ENCODE data around the gene PRIM1. TPM values are rescaled to one million over a fixed set of nuclear protein-coding genes. Genes with fewer than 3 reads are reported as not detected.

Gene PRIM1
- total and polyA plus RNA-seq, 2 donors from 2014 or later = 3.2 to 4.9 TPM

DNA sequence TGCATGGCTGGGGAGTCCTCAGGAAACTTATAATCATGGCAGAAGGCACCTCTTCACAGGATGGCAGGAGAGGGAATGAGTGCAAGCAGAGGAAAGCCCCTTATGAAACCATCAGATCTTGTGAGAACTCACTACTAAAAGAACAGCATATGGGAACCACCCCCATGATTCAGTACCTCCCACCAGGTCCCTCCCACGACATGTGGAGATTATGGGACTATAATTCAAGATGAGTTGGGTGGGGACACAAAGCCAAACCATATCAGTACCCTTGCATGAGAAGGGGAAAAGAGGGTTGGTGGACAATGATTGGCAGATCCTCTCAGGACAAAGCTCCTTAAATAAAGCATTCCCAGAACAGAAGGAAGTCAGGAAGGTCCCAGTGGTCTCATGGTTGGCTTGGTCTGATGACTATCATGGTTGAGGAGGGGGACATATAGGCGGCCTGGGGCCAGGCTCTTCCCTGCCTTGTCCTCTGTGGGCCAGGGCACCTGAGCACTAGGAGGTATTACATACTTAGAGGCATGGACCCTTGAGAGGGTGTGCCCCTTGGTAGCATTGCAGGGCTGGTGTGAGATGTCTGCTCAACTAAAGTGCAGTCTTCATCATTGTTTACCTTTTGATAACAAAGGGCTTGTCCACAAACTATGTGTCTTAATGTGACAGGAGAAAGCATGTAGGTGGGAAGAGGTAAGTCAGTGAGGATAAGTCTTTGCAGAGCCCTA, 33.2 kb upstream of the PRIM1 start:
- no peaks in the 10 kb centered on the region for H3K9me3 ChIP-seq (ENCODE audit: control insufficient read depth in 2 of 3, insufficient read depth in 1 of 3, low read length in 3 of 3)
- TF ChIP-seq, protein P1, sequence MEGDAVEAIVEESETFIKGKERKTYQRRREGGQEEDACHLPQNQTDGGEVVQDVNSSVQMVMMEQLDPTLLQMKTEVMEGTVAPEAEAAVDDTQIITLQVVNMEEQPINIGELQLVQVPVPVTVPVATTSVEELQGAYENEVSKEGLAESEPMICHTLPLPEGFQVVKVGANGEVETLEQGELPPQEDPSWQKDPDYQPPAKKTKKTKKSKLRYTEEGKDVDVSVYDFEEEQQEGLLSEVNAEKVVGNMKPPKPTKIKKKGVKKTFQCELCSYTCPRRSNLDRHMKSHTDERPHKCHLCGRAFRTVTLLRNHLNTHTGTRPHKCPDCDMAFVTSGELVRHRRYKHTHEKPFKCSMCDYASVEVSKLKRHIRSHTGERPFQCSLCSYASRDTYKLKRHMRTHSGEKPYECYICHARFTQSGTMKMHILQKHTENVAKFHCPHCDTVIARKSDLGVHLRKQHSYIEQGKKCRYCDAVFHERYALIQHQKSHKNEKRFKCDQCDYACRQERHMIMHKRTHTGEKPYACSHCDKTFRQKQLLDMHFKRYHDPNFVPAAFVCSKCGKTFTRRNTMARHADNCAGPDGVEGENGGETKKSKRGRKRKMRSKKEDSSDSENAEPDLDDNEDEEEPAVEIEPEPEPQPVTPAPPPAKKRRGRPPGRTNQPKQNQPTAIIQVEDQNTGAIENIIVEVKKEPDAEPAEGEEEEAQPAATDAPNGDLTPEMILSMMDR (IDR thresholded peaks at IDR 0.05; ENCODE audit: borderline replicate concordance, extremely low read depth, insufficient read depth) = no peak
- H3K27ac ChIP-seq (ENCODE audit: low read depth in 2 of 2, low read length in 2 of 2) = no peak overlapping the region
- no peaks in the 10 kb centered on the region for H3K27me3 ChIP-seq (ENCODE audit: control insufficient read depth, insufficient read depth, low read length)
- H3K4me1 ChIP-seq (ENCODE audit: control insufficient read depth in 2 of 3, insufficient read depth in 2 of 3, low read depth in 1 of 3, low read length in 3 of 3) = no peaks in the 10 kb centered on the region
- intact Hi-C loops (cut with DNase I) = no loop called here
- H3K9ac ChIP-seq (ENCODE audit: low read length in 3 of 3) = no peak overlapping the region
- no peak for DNase-seq
- no peak overlapping the region for H3K4me3 ChIP-seq (ENCODE audit: low read length in 3 of 3)
- FAIRE-seq = no peak
- H3K36me3 ChIP-seq (ENCODE audit: control insufficient read depth in 2 of 3, insufficient read depth in 3 of 3, low read length in 3 of 3) = no peaks in the 10 kb centered on the region

DNA sequence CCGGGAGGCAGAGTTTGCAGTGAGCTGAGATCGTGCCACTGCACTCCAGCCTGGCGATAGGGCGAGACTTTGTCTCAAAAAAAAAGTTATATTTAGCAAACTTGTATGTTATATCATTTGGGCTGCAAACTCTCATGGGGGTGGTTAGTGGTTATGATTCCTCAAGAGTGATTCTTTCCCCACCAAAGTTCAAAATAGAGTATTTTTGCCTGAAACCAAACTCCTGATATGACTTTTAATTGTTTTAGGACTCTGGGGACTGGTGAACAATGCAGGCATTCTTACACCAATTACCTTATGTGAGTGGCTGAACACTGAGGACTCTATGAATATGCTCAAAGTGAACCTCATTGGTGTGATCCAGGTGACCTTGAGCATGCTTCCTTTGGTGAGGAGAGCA, 29.6 kb upstream of the PRIM1 start:
- no peak overlapping the region for H3K27ac ChIP-seq (ENCODE audit: low read depth in 2 of 2, low read length in 2 of 2)
- no peaks in the 10 kb centered on the region for H3K4me1 ChIP-seq (ENCODE audit: control insufficient read depth in 2 of 3, insufficient read depth in 2 of 3, low read depth in 1 of 3, low read length in 3 of 3)
- TF ChIP-seq, protein P1 (IDR thresholded peaks at IDR 0.05; ENCODE audit: borderline replicate concordance, extremely low read depth, insufficient read depth) = no peak
- no peak overlapping the region for H3K9ac ChIP-seq (ENCODE audit: low read length in 3 of 3)
- FAIRE-seq = no peak
- intact Hi-C loops (cut with DNase I) = no loop called here
- H3K4me3 ChIP-seq (ENCODE audit: low read length in 3 of 3) = no peak overlapping the region
- no peaks in the 10 kb centered on the region for H3K27me3 ChIP-seq (ENCODE audit: control insufficient read depth, insufficient read depth, low read length)
- H3K36me3 ChIP-seq (ENCODE audit: control insufficient read depth in 2 of 3, insufficient read depth in 3 of 3, low read length in 3 of 3) = no peaks in the 10 kb centered on the region
- no peaks in the 10 kb centered on the region for H3K9me3 ChIP-seq (ENCODE audit: control insufficient read depth in 2 of 3, insufficient read depth in 1 of 3, low read length in 3 of 3)
- no peak for DNase-seq

DNA sequence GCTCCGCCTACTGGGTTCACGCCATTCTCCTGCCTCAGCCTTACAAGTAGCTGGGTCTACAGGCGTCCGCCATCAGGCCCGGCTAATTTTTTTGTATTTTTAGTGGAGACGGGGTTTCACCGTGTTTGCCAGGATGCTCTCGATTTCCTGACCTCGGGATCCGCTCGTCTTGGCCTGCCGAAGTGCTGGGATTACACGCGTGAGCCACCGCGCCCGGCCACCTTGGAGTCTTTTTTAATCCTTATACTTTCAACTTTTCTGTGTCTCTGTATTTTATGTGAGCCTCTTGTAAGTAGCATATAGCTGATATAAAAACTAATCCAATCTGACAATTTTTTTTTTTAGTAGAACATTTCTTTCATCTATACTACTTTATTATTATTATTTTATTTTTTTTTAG, 26.6 kb upstream of the PRIM1 start:
- Histone ChIP-seq H3K27me3 (ENCODE audit: control insufficient read depth, insufficient read depth, low read length) (no peaks in the 10 kb centered on the region), H3K9ac (ENCODE audit: low read length in 3 of 3) (no peak overlapping the region), H3K27ac (ENCODE audit: low read depth in 2 of 2, low read length in 2 of 2) (no peak overlapping the region), H3K4me1 (ENCODE audit: control insufficient read depth in 2 of 3, insufficient read depth in 2 of 3, low read depth in 1 of 3, low read length in 3 of 3) (no peaks in the 10 kb centered on the region), H3K9me3 (ENCODE audit: control insufficient read depth in 2 of 3, insufficient read depth in 1 of 3, low read length in 3 of 3) (no peaks in the 10 kb centered on the region), H3K36me3 (ENCODE audit: control insufficient read depth in 2 of 3, insufficient read depth in 3 of 3, low read length in 3 of 3) (no peaks in the 10 kb centered on the region), H3K4me3 (ENCODE audit: low read length in 3 of 3) (no peak overlapping the region)
- DNase-seq = no peak
- no peak for FAIRE-seq
- TF ChIP-seq, protein P1 (IDR thresholded peaks at IDR 0.05; ENCODE audit: borderline replicate concordance, extremely low read depth, insufficient read depth) = no peak
- intact Hi-C loops (cut with DNase I) = no loop called here

GRCh38 chr12:56776654-56777053, 24.5 kb upstream of the PRIM1 start:
- Histone ChIP-seq H3K4me3 (ENCODE audit: low read length in 3 of 3) (no peak overlapping the region), H3K4me1 (ENCODE audit: control insufficient read depth in 2 of 3, insufficient read depth in 2 of 3, low read depth in 1 of 3, low read length in 3 of 3) (no peaks in the 10 kb centered on the region), H3K9ac (ENCODE audit: low read length in 3 of 3) (no peak overlapping the region), H3K27ac (ENCODE audit: low read depth in 2 of 2, low read length in 2 of 2) (no peak overlapping the region), H3K36me3 (ENCODE audit: control insufficient read depth in 2 of 3, insufficient read depth in 3 of 3, low read length in 3 of 3) (no peaks in the 10 kb centered on the region), H3K27me3 (ENCODE audit: control insufficient read depth, insufficient read depth, low read length) (no peaks in the 10 kb centered on the region), H3K9me3 (ENCODE audit: control insufficient read depth in 2 of 3, insufficient read depth in 1 of 3, low read length in 3 of 3) (no peaks in the 10 kb centered on the region)
- TF ChIP-seq, protein P1 (IDR thresholded peaks at IDR 0.05; ENCODE audit: borderline replicate concordance, extremely low read depth, insufficient read depth) = no peak
- FAIRE-seq = no peak
- DNase-seq = no peak
- intact Hi-C loops (cut with DNase I) = no loop called here

Data from kidney (tissue), 14 donors.